ENCODE measurements around the gene ARHGAP9.
"Not testable (repeated sequence)": the region's sequence is repeated elsewhere in the genome, so short reads cannot be mapped to it uniquely, and the experiment has no call there.

ARHGAP9 gene

DNA sequence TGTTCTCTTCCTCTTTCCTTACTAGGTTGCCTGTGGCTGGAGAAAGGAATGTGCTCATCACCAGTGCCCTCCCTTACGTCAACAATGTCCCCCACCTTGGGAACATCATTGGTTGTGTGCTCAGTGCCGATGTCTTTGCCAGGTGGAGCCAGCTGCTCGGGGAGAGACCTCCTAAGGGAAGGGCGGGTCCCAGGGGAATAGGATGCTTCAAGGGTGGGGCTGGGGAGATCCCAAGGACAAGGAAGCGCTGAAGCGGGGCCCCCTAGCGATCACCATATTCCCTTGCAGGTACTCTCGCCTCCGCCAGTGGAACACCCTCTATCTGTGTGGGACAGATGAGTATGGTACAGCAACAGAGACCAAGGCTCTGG, 18.5 kb upstream of the ARHGAP9 start:
- TF ChIP-seq, protein P1, sequence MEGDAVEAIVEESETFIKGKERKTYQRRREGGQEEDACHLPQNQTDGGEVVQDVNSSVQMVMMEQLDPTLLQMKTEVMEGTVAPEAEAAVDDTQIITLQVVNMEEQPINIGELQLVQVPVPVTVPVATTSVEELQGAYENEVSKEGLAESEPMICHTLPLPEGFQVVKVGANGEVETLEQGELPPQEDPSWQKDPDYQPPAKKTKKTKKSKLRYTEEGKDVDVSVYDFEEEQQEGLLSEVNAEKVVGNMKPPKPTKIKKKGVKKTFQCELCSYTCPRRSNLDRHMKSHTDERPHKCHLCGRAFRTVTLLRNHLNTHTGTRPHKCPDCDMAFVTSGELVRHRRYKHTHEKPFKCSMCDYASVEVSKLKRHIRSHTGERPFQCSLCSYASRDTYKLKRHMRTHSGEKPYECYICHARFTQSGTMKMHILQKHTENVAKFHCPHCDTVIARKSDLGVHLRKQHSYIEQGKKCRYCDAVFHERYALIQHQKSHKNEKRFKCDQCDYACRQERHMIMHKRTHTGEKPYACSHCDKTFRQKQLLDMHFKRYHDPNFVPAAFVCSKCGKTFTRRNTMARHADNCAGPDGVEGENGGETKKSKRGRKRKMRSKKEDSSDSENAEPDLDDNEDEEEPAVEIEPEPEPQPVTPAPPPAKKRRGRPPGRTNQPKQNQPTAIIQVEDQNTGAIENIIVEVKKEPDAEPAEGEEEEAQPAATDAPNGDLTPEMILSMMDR (IDR thresholded peaks at IDR 0.05; ENCODE audit: control insufficient read depth, insufficient read depth, low read depth, low read length, missing control alignments) = no peak
- DNase-seq (ENCODE audit: low read depth) = no peak
- no peak overlapping the region for H3K4me3 ChIP-seq (ENCODE audit: control insufficient read depth, low read depth, low read length)

DNA sequence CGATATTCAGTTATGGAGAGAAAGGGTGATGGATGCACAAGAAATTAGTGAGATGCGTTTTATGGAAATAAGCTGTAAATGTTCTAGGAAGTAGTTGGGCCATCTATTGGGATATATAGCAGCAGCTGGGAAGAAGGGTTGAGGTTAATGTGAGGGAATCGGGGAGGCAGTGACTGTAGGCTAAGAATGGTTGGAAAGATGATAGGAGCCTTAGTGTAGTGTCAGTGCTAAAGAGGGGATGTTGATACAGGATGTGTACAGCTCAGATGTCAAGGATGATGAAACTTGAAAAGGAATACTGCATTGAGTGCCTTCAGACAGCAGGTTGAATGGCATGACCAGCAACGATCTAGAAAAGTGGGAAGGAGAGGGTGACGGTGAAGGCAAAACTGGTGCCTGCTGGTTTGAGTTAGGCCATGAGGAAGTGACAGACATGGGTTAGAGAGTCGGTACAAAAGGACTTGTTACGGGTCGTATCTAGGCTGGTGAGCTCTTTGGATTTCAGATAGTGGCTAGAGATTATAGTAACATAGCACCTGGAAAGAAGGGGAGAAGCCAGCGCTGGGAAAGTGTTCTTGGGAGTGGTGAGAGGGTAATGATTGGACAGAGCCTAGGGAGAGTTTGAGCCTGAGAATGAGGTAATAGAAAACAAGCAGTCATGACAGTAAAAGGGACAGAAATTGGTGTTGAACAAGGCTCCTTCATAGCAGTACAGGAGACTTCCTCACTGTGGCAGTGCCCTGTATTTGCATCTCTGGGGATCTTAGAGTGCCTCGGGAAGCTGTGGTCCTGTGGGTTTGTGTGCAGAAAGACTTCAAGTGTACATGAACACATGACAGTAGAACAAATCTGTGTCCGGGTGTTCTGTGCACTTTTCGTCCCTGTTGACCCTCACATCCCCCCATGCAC, 17.8 kb upstream of the ARHGAP9 start:
- DNase-seq (ENCODE audit: low read depth) = no peak
- TF ChIP-seq, protein P1 (IDR thresholded peaks at IDR 0.05; ENCODE audit: control insufficient read depth, insufficient read depth, low read depth, low read length, missing control alignments) = no peak
- H3K4me3 ChIP-seq (ENCODE audit: control insufficient read depth, low read depth, low read length) = no peak overlapping the region

DNA sequence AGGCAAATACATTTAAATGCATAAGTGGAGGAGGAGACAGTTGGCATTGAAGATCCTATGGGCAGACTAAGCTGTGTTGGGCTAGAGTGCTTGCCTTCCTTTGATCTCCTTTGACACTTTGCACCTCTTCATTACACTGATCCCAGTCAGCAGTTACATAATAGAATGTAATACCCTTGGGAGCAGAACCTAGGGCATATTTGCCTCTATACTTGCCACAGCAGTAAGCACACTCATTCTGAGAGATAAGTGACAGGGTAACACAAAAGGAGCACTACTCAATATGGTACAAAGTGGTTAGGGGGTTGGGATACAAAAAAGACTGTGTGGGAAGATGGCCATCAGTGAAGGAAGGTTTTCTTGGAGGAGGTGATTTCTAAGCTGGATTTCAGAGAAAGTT, 17.2 kb upstream of the ARHGAP9 start:
- no peak overlapping the region for H3K4me3 ChIP-seq (ENCODE audit: control insufficient read depth, low read depth, low read length)
- DNase-seq (ENCODE audit: low read depth) = no peak
- TF ChIP-seq, protein P1 (IDR thresholded peaks at IDR 0.05; ENCODE audit: control insufficient read depth, insufficient read depth, low read depth, low read length, missing control alignments) = no peak

DNA sequence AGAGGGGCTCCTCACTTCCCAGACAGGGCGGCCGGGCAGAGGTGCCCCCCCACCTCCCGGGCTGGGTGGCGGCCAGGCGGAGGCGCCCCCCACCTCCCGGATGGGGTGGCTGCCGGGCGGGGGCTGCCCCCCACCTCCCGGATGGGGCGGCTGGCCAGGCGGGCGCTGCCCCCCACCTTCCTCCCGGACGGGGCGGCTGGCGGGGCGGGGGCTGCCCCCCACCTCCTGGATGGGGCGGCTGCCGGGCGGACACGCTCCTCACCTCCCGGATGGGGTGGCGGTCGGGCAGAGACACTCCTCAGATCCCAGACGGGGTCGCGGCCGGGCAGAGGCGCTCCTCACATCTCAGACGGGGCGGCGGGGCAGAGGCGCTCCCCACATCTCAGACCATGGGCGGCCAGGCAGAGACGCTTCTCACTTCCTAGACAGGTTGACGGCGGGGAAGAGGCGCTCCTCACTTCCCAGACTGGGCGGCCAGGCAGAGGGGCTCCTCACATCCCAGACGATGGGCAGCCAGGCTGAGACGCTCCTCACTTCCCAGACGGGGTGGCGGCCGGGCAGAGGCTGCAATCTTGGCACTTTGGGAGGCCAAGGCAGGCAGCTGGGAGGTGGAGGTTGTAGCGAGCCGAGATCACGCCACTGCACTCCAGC, 15.5 kb upstream of the ARHGAP9 start:
- H3K4me3 ChIP-seq (ENCODE audit: control insufficient read depth, low read depth, low read length); DNase-seq (ENCODE audit: low read depth): not testable (repeated sequence)

DNA sequence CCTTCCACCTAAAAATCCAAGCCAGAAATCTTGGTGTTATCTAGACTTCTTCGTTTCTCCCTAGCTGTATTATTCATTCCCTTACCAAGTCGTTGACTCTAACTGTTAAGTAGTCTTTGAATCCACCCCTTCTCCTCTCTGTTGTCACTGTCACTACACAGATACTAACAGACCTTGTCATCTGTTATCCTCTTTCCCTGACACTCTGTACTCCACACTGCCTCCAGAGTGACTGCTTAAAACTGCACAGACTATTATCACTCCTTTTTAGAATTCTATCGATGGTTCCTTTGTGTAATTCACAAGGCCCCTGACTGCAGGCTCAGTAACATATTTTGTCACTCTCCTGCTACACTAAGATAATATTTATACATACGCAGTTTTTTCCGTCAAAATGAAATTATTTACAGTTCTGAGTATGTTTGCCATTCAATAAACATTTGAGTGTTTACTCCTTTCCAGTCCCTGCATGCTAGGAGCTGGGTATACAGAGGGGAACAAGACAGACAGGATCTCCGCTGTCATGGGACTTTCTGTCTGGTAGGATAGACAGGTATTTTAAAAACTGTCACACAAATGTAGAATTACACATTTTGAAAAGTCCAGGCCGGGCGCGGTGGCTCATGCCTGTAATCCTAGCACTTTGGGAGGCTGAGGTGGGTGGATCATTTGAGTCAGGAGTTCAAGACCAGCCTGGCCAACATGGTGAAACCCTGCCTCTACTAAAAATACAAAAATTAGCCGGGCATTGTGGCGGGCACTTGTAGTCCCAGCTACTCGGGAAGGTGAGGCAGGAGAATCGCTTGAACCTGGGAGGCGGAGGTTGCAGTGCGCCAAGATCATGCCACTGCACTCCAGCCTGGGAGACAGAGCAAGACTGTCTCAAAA, 12.0 kb upstream of the ARHGAP9 start:
- H3K4me3 ChIP-seq (ENCODE audit: control insufficient read depth, low read depth, low read length) = no peak overlapping the region
- TF ChIP-seq, protein P1 (IDR thresholded peaks at IDR 0.05; ENCODE audit: control insufficient read depth, insufficient read depth, low read depth, low read length, missing control alignments) = no peak
- DNase-seq (ENCODE audit: low read depth) = no peak

DNA sequence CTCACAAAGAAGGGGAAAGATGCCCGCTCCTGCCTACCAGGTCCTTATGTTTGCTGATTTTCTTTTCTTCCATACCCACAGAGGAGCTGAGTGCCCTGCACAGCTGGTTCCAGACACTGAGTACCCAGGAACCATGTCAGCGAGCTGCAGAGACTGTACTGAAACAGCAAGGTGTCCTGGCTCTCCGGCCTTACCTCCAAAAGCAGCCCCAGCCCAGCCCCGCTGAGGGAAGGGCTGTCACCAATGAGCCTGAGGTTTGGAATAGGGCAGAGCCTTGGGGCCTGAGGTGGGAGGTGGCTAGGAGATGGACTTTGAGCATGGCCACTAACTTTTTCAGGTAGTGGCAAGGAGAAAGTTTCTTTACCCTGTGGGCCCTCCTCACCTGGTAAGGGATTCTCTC, 10.5 kb upstream of the ARHGAP9 start:
- no peak for DNase-seq (ENCODE audit: low read depth)
- TF ChIP-seq, protein P1 (IDR thresholded peaks at IDR 0.05; ENCODE audit: control insufficient read depth, insufficient read depth, low read depth, low read length, missing control alignments) = no peak
- H3K4me3 ChIP-seq (ENCODE audit: control insufficient read depth, low read depth, low read length) = no peak overlapping the region
